Neuron (in vitro differentiated cells): ENCODE measurements around the gene CEP68.
"Not testable (repeated sequence)": the region's sequence is repeated elsewhere in the genome, so short reads cannot be mapped to it uniquely, and the experiment has no call there.

Experiments
- H2AFZ ChIP-seq: one replicate; pipeline ENCODE4 v1.6.1; 2013; ENCODE audit warnings: low read depth, mild to moderate bottlenecking, inconsistent platforms, low read length, moderate library complexity
- H3K27me3 ChIP-seq: one replicate; pipeline ENCODE4 v1.6.1; 2013; ENCODE audit warnings: low read length; ENCODE audit not compliant: insufficient read depth
- H3K36me3 ChIP-seq: one replicate; pipeline ENCODE4 v1.6.1; 2013; ENCODE audit warnings: low read length; ENCODE audit not compliant: insufficient read depth
- H3K4me1 ChIP-seq: one replicate; pipeline ENCODE4 v1.6.1; 2013; ENCODE audit warnings: low read length; ENCODE audit not compliant: insufficient read depth
- H3K4me3 ChIP-seq: 2 replicates; pipeline ENCODE4 v1.5.1; 2013; ENCODE audit warnings: mild to moderate bottlenecking, low read length, moderate library complexity
- H3K9me3 ChIP-seq: one replicate; pipeline ENCODE4 v1.6.1; 2013; ENCODE audit warnings: low read length

The CEP68 gene

GRCh38 chr2:65056215-65057053, at the start of gene CEP68:
TSS of gene CEP68 (plus strand) at chr2:65056416. CDS start at chr2:65069445, 13,029 bp downstream.
- Histone ChIP-seq H3K4me3 (peak within 1 kb of the TSS; percentile 89), H3K36me3 (no peaks in the 10 kb centered on the region), H3K9me3 (peaks cover 2% of the 10 kb centered on the region), H3K4me1 (peaks cover 11% of the 10 kb centered on the region), H2AFZ (peak within 1 kb of the TSS; percentile 88), H3K27me3 (no peaks in the 10 kb centered on the region)

GRCh38 chr2:65013776-65014175, 42.4 kb upstream of the CEP68 start:
- Histone ChIP-seq H3K9me3 (no peaks in the 10 kb centered on the region), H3K4me3 (no peak overlapping the region), H3K27me3 (no peaks in the 10 kb centered on the region), H2AFZ (no peak overlapping the region), H3K36me3 (peaks cover 41% of the 10 kb centered on the region), H3K4me1 (no peaks in the 10 kb centered on the region)

GRCh38 chr2:65015731-65016130, 40.5 kb upstream of the CEP68 start:
- no peaks in the 10 kb centered on the region for H3K27me3 ChIP-seq
- no peak overlapping the region for H3K4me3 ChIP-seq
- no peaks in the 10 kb centered on the region for H3K4me1 ChIP-seq
- no peaks in the 10 kb centered on the region for H3K9me3 ChIP-seq
- peaks cover 51% of the 10 kb centered on the region for H3K36me3 ChIP-seq
- H2AFZ ChIP-seq: no peak overlapping the region

GRCh38 chr2:65016789-65017188, 39.4 kb upstream of the CEP68 start:
- Histone ChIP-seq H2AFZ (no peak overlapping the region), H3K4me1 (no peaks in the 10 kb centered on the region), H3K4me3 (no peak overlapping the region), H3K36me3 (peaks cover 52% of the 10 kb centered on the region), H3K27me3 (no peaks in the 10 kb centered on the region), H3K9me3 (no peaks in the 10 kb centered on the region)

- Histone ChIP-seq H3K9me3 (no peaks in the 10 kb centered on the region), H2AFZ (no peak overlapping the region), H3K36me3 (peaks cover 55% of the 10 kb centered on the region), H3K27me3 (no peaks in the 10 kb centered on the region), H3K4me3 (no peak overlapping the region), H3K4me1 (no peaks in the 10 kb centered on the region)
Measured at GRCh38 chr2:65017335-65017734, 38.9 kb upstream of the CEP68 start.

GRCh38 chr2:65018141-65018582, 38.1 kb upstream of the CEP68 start:
- Histone ChIP-seq H3K36me3 (peaks cover 62% of the 10 kb centered on the region), H3K27me3 (no peaks in the 10 kb centered on the region), H3K4me1 (no peaks in the 10 kb centered on the region), H3K4me3 (no peak overlapping the region), H2AFZ (no peak overlapping the region), H3K9me3 (no peaks in the 10 kb centered on the region)

GRCh38 chr2:65019010-65019409, 37.2 kb upstream of the CEP68 start:
- Histone ChIP-seq H2AFZ (no peak overlapping the region), H3K9me3 (no peaks in the 10 kb centered on the region), H3K36me3 (peaks cover 65% of the 10 kb centered on the region), H3K4me3 (no peak overlapping the region), H3K27me3 (no peaks in the 10 kb centered on the region), H3K4me1 (no peaks in the 10 kb centered on the region)

- H3K36me3 ChIP-seq: peaks cover 61% of the 10 kb centered on the region
- H3K4me1 ChIP-seq: no peaks in the 10 kb centered on the region
- no peak overlapping the region for H3K4me3 ChIP-seq
- H3K9me3 ChIP-seq: no peaks in the 10 kb centered on the region
- H3K27me3 ChIP-seq: no peaks in the 10 kb centered on the region
- no peak overlapping the region for H2AFZ ChIP-seq
Measured at GRCh38 chr2:65019675-65020195, 36.5 kb upstream of the CEP68 start.

GRCh38 chr2:65020251-65020650, 36.0 kb upstream of the CEP68 start:
- H3K9me3 ChIP-seq, H3K4me3 ChIP-seq, H3K27me3 ChIP-seq, H3K4me1 ChIP-seq, H2AFZ ChIP-seq: not testable (repeated sequence)
- H3K36me3 ChIP-seq: peaks cover 58% of the 10 kb centered on the region

- Histone ChIP-seq H2AFZ (no peak overlapping the region), H3K4me3 (no peak overlapping the region), H3K36me3 (peaks cover 58% of the 10 kb centered on the region), H3K27me3 (no peaks in the 10 kb centered on the region), H3K4me1 (no peaks in the 10 kb centered on the region), H3K9me3 (no peaks in the 10 kb centered on the region)
Measured at GRCh38 chr2:65020943-65021528, 35.2 kb upstream of the CEP68 start.

GRCh38 chr2:65021709-65022108, 34.5 kb upstream of the CEP68 start:
- H3K4me1 ChIP-seq: no peaks in the 10 kb centered on the region
- H3K4me3 ChIP-seq: no peak overlapping the region
- peaks cover 53% of the 10 kb centered on the region for H3K36me3 ChIP-seq
- H3K9me3 ChIP-seq: no peaks in the 10 kb centered on the region
- no peak overlapping the region for H2AFZ ChIP-seq
- H3K27me3 ChIP-seq: no peaks in the 10 kb centered on the region

GRCh38 chr2:65022189-65022588, 34.0 kb upstream of the CEP68 start:
- Histone ChIP-seq H3K27me3 (no peaks in the 10 kb centered on the region), H3K4me1 (no peaks in the 10 kb centered on the region), H3K4me3 (no peak overlapping the region), H3K9me3 (no peaks in the 10 kb centered on the region), H3K36me3 (peaks cover 49% of the 10 kb centered on the region), H2AFZ (no peak overlapping the region)

- H3K9me3 ChIP-seq: no peaks in the 10 kb centered on the region
- no peak overlapping the region for H2AFZ ChIP-seq
- H3K4me3 ChIP-seq: no peak overlapping the region
- no peaks in the 10 kb centered on the region for H3K27me3 ChIP-seq
- H3K4me1 ChIP-seq: no peaks in the 10 kb centered on the region
- peaks cover 36% of the 10 kb centered on the region for H3K36me3 ChIP-seq
Measured at GRCh38 chr2:65023742-65024141, 32.5 kb upstream of the CEP68 start.
